GM12891 (cell line): ENCODE measurements around the gene COL4A1.

Experiments
- POLR2A ChIP-seq: IDR thresholded peaks from 2 replicates; pipeline ENCODE4 v1.6.1; 2011; ENCODE audit warnings: low read depth, low read length, control low read depth
- POLR2AphosphoS5 ChIP-seq: IDR thresholded peaks from 2 replicates; pipeline ENCODE4 v1.6.1; 2011; ENCODE audit warnings: low read depth, low read length, control low read depth
- TAF1 ChIP-seq: IDR thresholded peaks from 2 replicates; pipeline ENCODE4 v1.6.1; 2011; ENCODE audit warnings: low read depth, low read length, control low read depth

DNA sequence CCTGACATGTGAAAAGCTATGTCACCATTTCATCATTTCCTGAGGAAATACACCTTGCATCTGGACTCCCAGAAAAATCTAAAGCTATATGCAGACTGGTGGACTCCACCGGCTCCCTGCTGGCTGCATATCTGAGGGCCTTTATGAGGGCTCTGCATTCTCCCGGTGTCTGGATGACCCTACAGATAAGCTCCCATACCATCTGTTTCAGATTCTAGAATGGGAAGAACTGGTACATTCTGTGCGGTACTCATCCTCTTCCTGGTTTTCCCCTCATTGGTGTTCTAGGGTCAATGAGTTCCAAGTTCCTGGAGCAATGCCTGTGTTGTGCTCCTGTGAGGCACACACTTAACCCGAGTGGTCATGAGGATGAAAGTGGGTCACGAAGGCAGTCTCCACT is 60.4 kb downstream of the COL4A1 start:
- no peak for TF ChIP-seq POLR2A
- no peak for TF ChIP-seq POLR2AphosphoS5
- TF ChIP-seq TAF1: no peak
